ENCODE measurements around the gene PTPRN2.
"Not testable (repeated sequence)": the region's sequence is repeated elsewhere in the genome, so short reads cannot be mapped to it uniquely, and the experiment has no call there.

The PTPRN2 gene

DNA sequence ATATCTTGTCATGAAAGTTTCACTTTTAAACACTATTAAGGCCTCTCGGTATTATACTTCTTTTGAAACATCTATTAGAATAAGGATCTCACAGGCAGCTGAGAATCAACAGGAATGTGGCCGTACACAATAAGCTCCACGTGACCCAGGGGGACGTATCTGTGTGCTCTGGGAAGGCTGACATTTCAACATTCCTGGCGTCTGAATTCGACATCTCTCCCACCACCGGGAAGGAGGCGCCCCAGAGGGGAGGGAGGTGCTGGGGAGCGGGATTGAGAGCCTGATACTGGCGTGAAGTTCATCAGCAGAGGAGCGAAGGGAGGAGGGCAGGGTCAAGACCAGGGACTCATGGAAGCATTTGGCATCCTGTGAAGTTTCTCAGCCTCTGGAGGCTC lies 849.6 kb downstream of the PTPRN2 start:
- no peak for DNase-seq (ENCODE audit: extremely low read depth, low read depth)
- TF ChIP-seq, protein P1, sequence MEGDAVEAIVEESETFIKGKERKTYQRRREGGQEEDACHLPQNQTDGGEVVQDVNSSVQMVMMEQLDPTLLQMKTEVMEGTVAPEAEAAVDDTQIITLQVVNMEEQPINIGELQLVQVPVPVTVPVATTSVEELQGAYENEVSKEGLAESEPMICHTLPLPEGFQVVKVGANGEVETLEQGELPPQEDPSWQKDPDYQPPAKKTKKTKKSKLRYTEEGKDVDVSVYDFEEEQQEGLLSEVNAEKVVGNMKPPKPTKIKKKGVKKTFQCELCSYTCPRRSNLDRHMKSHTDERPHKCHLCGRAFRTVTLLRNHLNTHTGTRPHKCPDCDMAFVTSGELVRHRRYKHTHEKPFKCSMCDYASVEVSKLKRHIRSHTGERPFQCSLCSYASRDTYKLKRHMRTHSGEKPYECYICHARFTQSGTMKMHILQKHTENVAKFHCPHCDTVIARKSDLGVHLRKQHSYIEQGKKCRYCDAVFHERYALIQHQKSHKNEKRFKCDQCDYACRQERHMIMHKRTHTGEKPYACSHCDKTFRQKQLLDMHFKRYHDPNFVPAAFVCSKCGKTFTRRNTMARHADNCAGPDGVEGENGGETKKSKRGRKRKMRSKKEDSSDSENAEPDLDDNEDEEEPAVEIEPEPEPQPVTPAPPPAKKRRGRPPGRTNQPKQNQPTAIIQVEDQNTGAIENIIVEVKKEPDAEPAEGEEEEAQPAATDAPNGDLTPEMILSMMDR (IDR thresholded peaks at IDR 0.05; ENCODE audit: low read depth, low read length) = no peak

DNA sequence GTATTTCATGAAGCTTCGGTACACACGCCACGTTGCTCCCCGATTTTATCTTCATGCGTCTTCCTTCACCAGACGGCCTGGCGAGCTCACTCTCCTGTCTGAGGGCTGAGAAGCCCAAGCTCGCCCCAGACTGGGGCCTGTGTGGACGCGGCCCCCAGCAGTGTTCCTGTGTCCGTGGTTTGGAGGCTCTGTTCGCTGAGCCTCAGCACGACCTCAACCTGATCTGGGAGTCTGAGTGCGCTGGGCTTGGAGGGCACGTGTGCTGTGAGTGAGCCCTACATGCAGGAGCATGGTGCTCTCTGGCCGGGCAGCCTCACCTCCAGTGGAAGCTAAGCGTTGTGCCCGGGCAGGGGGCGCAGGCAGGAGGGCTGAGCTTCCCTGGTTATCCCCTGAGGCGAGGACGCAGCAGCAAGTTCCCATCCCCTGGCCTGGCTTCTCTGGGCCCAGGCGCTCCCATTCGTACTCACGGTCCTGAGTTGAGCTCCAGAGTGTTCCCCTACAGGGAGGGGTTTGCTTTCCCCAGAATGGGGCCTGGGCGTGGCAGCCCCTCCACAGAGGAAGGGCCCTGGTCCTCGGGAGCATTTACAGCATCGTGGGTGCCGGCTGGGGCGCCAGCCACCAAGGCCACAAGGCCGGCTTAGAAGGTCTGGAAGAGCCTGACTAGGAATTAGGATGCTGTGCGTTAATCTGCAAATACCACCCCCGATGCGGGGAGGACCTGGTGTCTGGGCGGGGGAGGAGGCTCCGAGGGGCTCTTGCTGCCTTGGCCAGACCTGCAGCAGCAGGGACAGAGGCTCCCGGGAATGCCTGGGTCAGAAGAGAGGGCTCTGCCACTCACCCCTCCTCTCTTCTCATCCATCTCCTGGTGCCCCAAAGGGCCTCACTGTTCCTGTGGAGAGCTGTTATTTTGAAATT lies 850.2 kb downstream of the PTPRN2 start:
- TF ChIP-seq, protein P1 (IDR thresholded peaks at IDR 0.05; ENCODE audit: low read depth, low read length) = no peak
- DNase-seq (ENCODE audit: extremely low read depth, low read depth) = no peak

DNA sequence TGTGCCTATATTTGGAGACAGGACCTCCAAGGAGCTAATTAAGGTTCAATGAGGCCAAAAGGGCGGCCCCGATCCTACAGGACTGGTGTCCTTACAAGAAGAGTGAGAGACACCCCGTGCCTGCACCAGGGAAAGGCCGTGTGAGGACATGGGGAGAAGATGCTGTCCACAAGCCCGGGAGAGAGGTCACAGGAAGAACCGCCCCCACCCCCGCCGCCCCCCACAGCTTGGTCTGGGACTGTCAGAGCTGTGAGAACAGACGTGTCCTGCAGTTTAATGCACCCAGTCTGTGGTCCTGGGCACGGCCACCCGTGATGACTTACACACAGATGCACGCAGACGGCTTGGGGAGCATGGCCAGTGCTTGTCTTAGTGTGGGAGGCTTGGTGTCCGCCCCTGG lies 851.3 kb downstream of the PTPRN2 start:
- TF ChIP-seq, protein P1 (IDR thresholded peaks at IDR 0.05; ENCODE audit: low read depth, low read length) = no peak
- no peak for DNase-seq (ENCODE audit: extremely low read depth, low read depth)

DNA sequence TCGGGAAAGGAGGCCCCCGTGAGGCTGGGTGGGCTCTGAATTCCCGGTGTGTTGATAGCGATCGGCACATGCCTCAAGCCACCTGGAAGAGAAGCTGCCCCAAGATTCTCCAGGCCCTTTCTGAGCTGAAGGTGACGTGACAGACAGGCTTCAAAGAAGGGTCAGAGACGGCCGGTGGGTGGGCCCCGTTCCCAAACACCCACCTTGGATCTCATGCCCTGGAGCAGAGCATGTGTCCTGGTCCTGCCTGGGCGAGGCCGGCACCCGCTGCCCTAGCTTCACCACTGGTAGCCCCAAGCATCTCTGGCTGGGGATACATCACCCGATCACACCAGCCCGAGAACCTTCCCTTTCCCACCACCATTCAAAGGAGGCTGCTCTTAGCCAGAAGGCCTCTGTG lies 851.8 kb downstream of the PTPRN2 start:
- TF ChIP-seq, protein P1 (IDR thresholded peaks at IDR 0.05; ENCODE audit: low read depth, low read length) = no peak
- no peak for DNase-seq (ENCODE audit: extremely low read depth, low read depth)

DNA sequence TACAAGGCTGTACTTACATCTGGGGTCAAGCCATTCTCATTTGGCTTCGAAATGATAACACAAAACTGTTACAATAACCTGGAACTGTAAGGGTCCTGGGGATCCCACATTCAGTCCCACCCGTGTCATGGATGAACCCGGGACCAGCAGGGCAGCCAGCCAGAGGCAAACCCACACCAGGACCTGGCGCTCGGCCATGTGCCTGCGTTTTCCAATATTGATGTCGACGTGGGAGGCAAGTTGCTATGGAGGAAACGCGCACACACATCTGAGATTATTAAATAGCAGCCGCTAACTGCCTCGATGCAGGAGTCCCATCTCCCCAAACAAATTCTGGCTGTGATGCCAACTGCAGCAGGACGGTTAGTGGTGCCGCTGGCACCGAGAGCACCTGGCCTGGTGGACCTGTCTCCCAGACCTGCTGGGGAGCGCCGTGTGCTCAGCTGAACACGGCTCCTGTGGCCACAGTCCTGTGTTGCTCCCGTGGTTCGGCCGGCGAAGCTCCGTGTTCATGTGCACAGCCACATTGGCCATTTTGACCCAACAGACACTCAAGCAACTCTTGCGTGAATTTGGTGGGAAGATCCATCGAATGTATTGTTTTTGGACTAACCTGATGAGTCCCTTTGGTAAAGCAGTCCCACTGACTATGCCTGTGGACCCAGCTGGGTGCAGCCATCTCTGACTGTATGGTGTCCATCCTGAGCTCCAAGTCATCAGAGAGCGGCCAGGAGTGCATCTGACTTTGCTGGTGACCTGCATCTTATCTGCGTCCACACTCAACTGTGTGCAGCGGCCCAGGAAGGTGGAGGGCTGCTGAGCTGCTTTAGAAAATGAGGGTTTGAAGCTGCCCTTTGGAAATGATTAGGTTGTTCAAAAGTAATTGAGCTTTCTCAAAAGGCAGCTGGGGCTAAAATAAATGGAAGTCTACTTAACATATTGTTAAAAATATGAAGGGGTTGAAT lies 852.7 kb downstream of the PTPRN2 start:
- TF ChIP-seq, protein P1 (IDR thresholded peaks at IDR 0.05; ENCODE audit: low read depth, low read length) = no peak
- DNase-seq (ENCODE audit: extremely low read depth, low read depth) = no peak

DNA sequence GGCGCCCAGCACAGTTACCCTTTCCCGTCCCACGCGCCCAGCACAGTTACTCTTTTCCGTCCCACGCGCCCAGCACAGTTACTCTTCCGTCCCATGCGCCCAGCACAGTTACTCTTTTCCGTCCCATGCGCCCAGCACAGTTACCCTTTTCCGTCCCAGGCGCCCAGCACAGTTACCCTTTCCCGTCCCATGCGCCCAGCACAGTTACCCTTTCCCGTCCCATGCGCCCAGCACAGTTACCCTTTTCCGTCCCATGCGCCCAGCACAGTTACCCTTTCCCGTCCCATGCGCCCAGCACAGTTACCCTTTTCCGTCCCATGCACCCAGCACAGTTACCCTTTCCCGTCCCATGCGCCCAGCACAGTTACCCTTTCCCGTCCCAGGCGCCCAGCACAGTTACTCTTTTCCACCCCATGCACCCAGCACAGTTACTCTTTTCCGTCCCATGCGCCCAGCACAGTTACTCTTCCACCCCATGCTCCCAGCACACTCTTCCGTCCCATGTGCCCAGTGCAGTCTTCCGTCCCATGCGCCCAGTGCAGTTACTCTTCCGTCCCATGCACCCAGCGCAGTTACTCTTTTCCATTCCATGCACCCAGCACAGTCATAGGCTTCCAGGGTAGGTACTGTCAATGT lies 853.7 kb downstream of the PTPRN2 start:
- DNase-seq (ENCODE audit: extremely low read depth, low read depth) = not testable (repeated sequence)

DNA sequence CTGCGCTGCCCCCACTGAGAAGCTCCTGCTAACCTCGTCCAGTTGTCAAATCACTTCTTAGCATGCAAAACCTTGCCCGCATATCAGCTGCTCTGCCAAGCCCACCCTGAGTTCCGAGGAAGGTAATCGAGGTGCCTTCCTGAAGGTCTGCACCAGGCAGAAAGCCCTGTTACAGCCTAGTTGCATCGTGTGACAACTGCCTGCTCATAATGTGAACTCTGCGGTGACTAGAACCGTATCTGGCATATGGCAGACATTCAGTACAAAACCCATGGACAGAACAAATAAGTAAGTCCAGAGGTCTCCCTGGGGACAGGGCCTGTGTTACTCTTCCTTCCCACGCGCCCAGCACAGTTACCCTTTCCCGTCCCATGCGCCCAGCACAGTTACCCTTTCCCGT lies 856.5 kb downstream of the PTPRN2 start:
- TF ChIP-seq, protein P1 (IDR thresholded peaks at IDR 0.05; ENCODE audit: low read depth, low read length) = no peak
- no peak for DNase-seq (ENCODE audit: extremely low read depth, low read depth)

All from AG09319 (cell line).